SK-N-MC (cell line): ENCODE measurements around the gene LRG1.

Experiments used
- EZH2 ChIP-seq: fragments of 200-600 bp; sonication (generic); IDR thresholded peaks from one replicate; pipeline ENCODE4 v1.6.1; 2017; ENCODE audit warnings: antibody characterized with exemption
- FOXP2 ChIP-seq: optimal IDR thresholded peaks from 2 replicates; pipeline ENCODE3; 2011; ENCODE audit warnings: mild to moderate bottlenecking, moderate library complexity; ENCODE audit not compliant: insufficient read depth; ENCODE audit errors: extremely low read length, control extremely low read depth
- POLR2AphosphoS5 ChIP-seq: IDR thresholded peaks from 2 replicates; pipeline ENCODE4 v1.6.1; 2012; ENCODE audit warnings: mild to moderate bottlenecking, low read depth, low read length, borderline replicate concordance

DNA sequence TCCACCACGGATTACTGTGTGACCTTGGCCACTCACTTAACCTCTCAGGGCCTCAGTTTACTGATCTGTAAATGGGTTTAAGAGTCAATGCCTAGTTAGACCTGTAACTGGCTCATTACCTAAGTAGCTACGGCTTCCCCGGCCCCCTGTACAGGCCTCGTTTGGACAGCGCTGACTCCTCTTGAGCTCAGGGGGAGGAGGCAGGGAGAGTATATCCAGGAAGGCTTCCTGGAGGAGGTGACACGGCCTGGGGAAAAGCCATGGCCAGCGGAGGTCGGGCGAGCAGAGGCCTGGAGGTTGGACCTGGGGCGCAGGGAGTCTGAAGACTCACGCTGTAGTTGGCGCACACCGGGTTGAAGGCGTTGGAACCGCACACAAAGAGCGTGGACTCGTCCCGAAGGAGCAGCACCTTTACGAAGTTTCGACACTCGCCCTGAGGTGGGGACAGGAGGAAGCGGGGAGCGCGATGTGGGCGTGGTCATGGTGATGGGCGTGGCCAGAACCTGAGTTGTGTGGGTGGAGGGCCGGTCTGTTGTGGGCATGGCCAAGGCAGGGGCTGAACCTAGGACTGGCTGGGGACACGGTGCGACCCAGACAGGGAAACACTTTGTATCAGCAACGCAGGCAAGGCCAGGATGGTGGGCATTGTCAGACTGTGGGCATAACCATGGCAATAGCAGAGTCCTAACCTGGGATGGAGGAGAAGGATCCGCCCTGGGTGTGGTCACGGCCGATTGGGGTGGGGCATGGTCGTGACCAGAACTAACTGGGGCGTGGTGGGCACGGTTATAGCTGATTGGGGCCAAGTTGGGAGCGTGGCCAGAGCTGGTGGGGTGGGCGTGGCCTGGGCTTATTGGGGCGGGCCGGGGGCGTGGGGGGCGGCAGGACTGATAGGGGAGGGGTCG, 16.1 kb upstream of the LRG1 start:
- TF ChIP-seq EZH2 (no peak), POLR2AphosphoS5 (no peak), FOXP2 (peak; percentile 25)
